Activated CD4-positive, CD25-positive, alpha-beta regulatory T cell (primary cell): Measurements from ENCODE around the gene ECHDC3.
"Not testable (repeated sequence)": the region's sequence is repeated elsewhere in the genome, so short reads cannot be mapped to it uniquely, and the experiment has no call there.

Source experiments
- DNase-seq, 4 experiments: peaks; one replicate each; lab custom pipeline; 2025; lab: John Stamatoyannopoulos, UW

Gene ECHDC3

GRCh38 chr10:11742009-11742778 lies at the start of gene ECHDC3:
ECHDC3 (plus strand) TSS chr10:11742382; CDS start chr10:11742577, 195 bp downstream.
- peak in 2 of 4 experiments; percentile 22 to 29 for DNase-seq

- no peak for DNase-seq
Observed at GRCh38 chr10:11693376-11693775, 48.8 kb upstream of the ECHDC3 start.

GRCh38 chr10:11695779-11696178 lies 46.4 kb upstream of the ECHDC3 start:
- no peak for DNase-seq

GRCh38 chr10:11697718-11698527 lies 44.3 kb upstream of the ECHDC3 start:
- DNase-seq: no peak

GRCh38 chr10:11698691-11699549 lies 43.3 kb upstream of the ECHDC3 start:
- DNase-seq: no peak

GRCh38 chr10:11699550-11700097 lies 42.6 kb upstream of the ECHDC3 start:
- DNase-seq: no peak

GRCh38 chr10:11700539-11700938 lies 41.6 kb upstream of the ECHDC3 start:
- DNase-seq: no peak

- DNase-seq: no peak
Observed at GRCh38 chr10:11701451-11702095, 40.6 kb upstream of the ECHDC3 start.

- no peak for DNase-seq
Observed at GRCh38 chr10:11702264-11702663, 39.9 kb upstream of the ECHDC3 start.

GRCh38 chr10:11704092-11704491 lies 38.1 kb upstream of the ECHDC3 start:
- no peak for DNase-seq

GRCh38 chr10:11705722-11706121 lies 36.5 kb upstream of the ECHDC3 start:
- no peak for DNase-seq

GRCh38 chr10:11706895-11707567 lies 35.2 kb upstream of the ECHDC3 start:
- DNase-seq: no peak

- no peak for DNase-seq
Observed at GRCh38 chr10:11707624-11708350, 34.4 kb upstream of the ECHDC3 start.

GRCh38 chr10:11708801-11709200 lies 33.4 kb upstream of the ECHDC3 start:
- DNase-seq: not testable (repeated sequence)

- no peak for DNase-seq
Observed at GRCh38 chr10:11712744-11713143, 29.4 kb upstream of the ECHDC3 start.

GRCh38 chr10:11713186-11713743 lies 28.9 kb upstream of the ECHDC3 start:
- DNase-seq: no peak

- DNase-seq: no peak
Observed at GRCh38 chr10:11713963-11714362, 28.2 kb upstream of the ECHDC3 start.

GRCh38 chr10:11714750-11715365 lies 27.3 kb upstream of the ECHDC3 start:
- no peak for DNase-seq

- no peak for DNase-seq
Observed at GRCh38 chr10:11715815-11716494, 26.2 kb upstream of the ECHDC3 start.
